HepG2 (cell line): ENCODE results near the gene DLL3. TPM values are rescaled to one million over a fixed set of nuclear protein-coding genes. Genes with fewer than 3 reads are reported as not detected.

Experiments used
- EED ChIP-seq: sonication (generic); formaldehyde crosslinking; IDR thresholded peaks from 2 replicates; pipeline ENCODE4 v1.5.0; 2020; ENCODE audit warnings: mild to moderate bottlenecking, missing genetic modification reagents
- ETV6 ChIP-seq: sonication (generic); formaldehyde crosslinking; conservative IDR thresholded peaks from 2 replicates; pipeline ENCODE4 v1.4.0; 2020; ENCODE audit warnings: missing genetic modification reagents
- FLYWCH1 ChIP-seq: sonication (generic); formaldehyde crosslinking; IDR thresholded peaks from 2 replicates; pipeline ENCODE4 v1.8.1; 2023; ENCODE audit warnings: mild to moderate bottlenecking, missing genetic modification reagents
- NR1H2 ChIP-seq: sonication (generic); formaldehyde crosslinking; IDR thresholded peaks from 2 replicates; pipeline ENCODE4 v1.8.1; 2022; ENCODE audit warnings: low read depth, missing genetic modification reagents, borderline replicate concordance
- NRL ChIP-seq: sonication (generic); formaldehyde crosslinking; IDR thresholded peaks from 2 replicates; pipeline ENCODE4 v1.5.0; 2020; ENCODE audit warnings: missing genetic modification reagents, mild to moderate bottlenecking, moderate library complexity, borderline replicate concordance
- PPARG ChIP-seq: conservative IDR thresholded peaks from 2 replicates; pipeline ENCODE4 v1.6.1; 2016; ENCODE audit warnings: missing biosample characterization, missing genetic modification reagents
- PRDM15 ChIP-seq: sonication (generic); formaldehyde crosslinking; IDR thresholded peaks from 2 replicates; pipeline ENCODE4 v1.4.0; 2020; ENCODE audit warnings: missing genetic modification reagents
- STAG1 ChIP-seq: sonication (generic); formaldehyde crosslinking; IDR thresholded peaks from 2 replicates; pipeline ENCODE4 v1.4.0; 2020; ENCODE audit warnings: missing genetic modification reagents
- ZFP36L2 ChIP-seq: sonication (generic); formaldehyde crosslinking; IDR thresholded peaks from 2 replicates; pipeline ENCODE4 v1.4.0; 2020; ENCODE audit warnings: missing genetic modification reagents
- ZKSCAN1 ChIP-seq: fragments of 150-350 bp; IDR thresholded peaks from 2 replicates; pipeline ENCODE4 v1.6.1; 2014; ENCODE audit warnings: low read length
- ZKSCAN5 ChIP-seq: sonication (generic); formaldehyde crosslinking; IDR thresholded peaks from 2 replicates; pipeline ENCODE4 v1.5.1; 2020; ENCODE audit warnings: mild to moderate bottlenecking, missing genetic modification reagents
- ZNF274 ChIP-seq: sonication (generic); formaldehyde crosslinking; IDR thresholded peaks from 2 replicates; pipeline ENCODE4 v1.5.1; 2020; ENCODE audit warnings: mild to moderate bottlenecking, missing genetic modification reagents
- ZNF3 ChIP-seq: IDR thresholded peaks from 2 replicates; pipeline ENCODE4 v1.7.0; 2017; ENCODE audit warnings: inconsistent platforms
- ZNF460 ChIP-seq: sonication (generic); formaldehyde crosslinking; IDR thresholded peaks from 2 replicates; pipeline ENCODE4 v1.5.1; 2020; ENCODE audit warnings: missing genetic modification reagents, mild to moderate bottlenecking, borderline replicate concordance
- ZNF569 ChIP-seq: sonication (generic); formaldehyde crosslinking; IDR thresholded peaks from 2 replicates; pipeline ENCODE4 v1.5.0; 2020; ENCODE audit warnings: mild to moderate bottlenecking, missing genetic modification reagents, moderate library complexity, borderline replicate concordance
- ZNF660 ChIP-seq: sonication (generic); formaldehyde crosslinking; IDR thresholded peaks from 2 replicates; pipeline ENCODE4 v1.5.1; 2020; ENCODE audit warnings: mild to moderate bottlenecking, low read depth, missing genetic modification reagents, borderline replicate concordance
- ZNF678 ChIP-seq: sonication (generic); formaldehyde crosslinking; IDR thresholded peaks from 2 replicates; pipeline ENCODE4 v1.4.0; 2020; ENCODE audit warnings: mild to moderate bottlenecking, missing genetic modification reagents
- ZSCAN25 ChIP-seq: sonication (generic); formaldehyde crosslinking; IDR thresholded peaks from 2 replicates; pipeline ENCODE4 v1.8.0; 2022; ENCODE audit warnings: mild to moderate bottlenecking, missing genetic modification reagents
- ZSCAN9 ChIP-seq: IDR thresholded peaks from 2 replicates; pipeline ENCODE4 v1.6.1; 2016; ENCODE audit warnings: borderline replicate concordance
- polyA plus RNA-seq, 8 experiments: library from polyadenylated mRNA; depleted of rRNA in 3 of 8; stranded (reverse) in 7 of 8; unstranded in 1 of 8; fragments of >200 nt; fragmentation: Illumina TruSeq in 4 of 8; extraction: Trizol in 4 of 8; gene quantifications; 2 replicates each; pipeline versions ENCODE4 v1.2.1 to v1.2.3, GENCODE V29; 2011 to 2016; ENCODE audit warnings: low read depth in 4 of 8, missing spikeins in 1 of 8, mixed read lengths in 1 of 8; ENCODE audit not compliant: insufficient read depth in 1 of 8
- total RNA-seq, 5 experiments: library from RNA; depleted of rRNA; stranded (reverse); fragments of >200 nt; fragmentation: Illumina TruSeq; extraction: Trizol; gene quantifications; 2 replicates each; pipeline ENCODE4 v1.2.3, GENCODE V29; 2016; ENCODE audit warnings: low read depth in 1 of 5
- TF ChIP-seq, protein P1 (sequence below): sonication (generic); formaldehyde crosslinking; IDR thresholded peaks from 2 replicates; pipeline ENCODE4 v1.5.0; 2020; ENCODE audit warnings: mild to moderate bottlenecking, low read depth, missing genetic modification reagents, borderline replicate concordance
- TF ChIP-seq, protein P2 (sequence below): sonication (generic); formaldehyde crosslinking; IDR thresholded peaks from 2 replicates; pipeline ENCODE4 v1.4.0; 2020; ENCODE audit warnings: missing genetic modification reagents, mild to moderate bottlenecking, borderline replicate concordance
- TF ChIP-seq, protein P3 (sequence below): IDR thresholded peaks from 2 replicates; pipeline ENCODE4 v1.6.1; 2016; ENCODE audit warnings: missing compliant biosample characterization, missing genetic modification reagents, borderline replicate concordance

The DLL3 gene
- total and polyA plus RNA-seq, 2 of the 13 experiments (the other 11 are each of a cell fraction or from before 2014, with no cell fraction given), result 0.35 to 0.55 TPM

- TF ChIP-seq, protein P1, sequence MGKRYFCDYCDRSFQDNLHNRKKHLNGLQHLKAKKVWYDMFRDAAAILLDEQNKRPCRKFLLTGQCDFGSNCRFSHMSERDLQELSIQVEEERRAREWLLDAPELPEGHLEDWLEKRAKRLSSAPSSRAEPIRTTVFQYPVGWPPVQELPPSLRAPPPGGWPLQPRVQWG, result no peak
- TF ChIP-seq ZNF678 (CRISPR knock-in tag) (no peak), ETV6 (CRISPR knock-in tag) (no peak), ZNF3 (CRISPR knock-in tag) (no peak), ZKSCAN5 (CRISPR knock-in tag) (no peak), ZSCAN25 (CRISPR knock-in tag) (no peak), ZSCAN9 (CRISPR knock-in tag) (0 out of 2 replicates have a peak, but pooled peaks have one; percentile 24), NRL (CRISPR knock-in tag) (no peak), STAG1 (peak; percentile 66), FLYWCH1 (CRISPR knock-in tag) (no peak), ZKSCAN1 (no peak), PPARG (CRISPR knock-in tag) (no peak), NR1H2 (CRISPR knock-in tag) (no peak), ZNF274 (CRISPR knock-in tag) (no peak), ZNF460 (CRISPR knock-in tag) (no peak), PRDM15 (CRISPR knock-in tag) (no peak), ZFP36L2 (CRISPR knock-in tag) (no peak), ZNF569 (CRISPR knock-in tag) (no peak), EED (no peak), ZNF660 (CRISPR knock-in tag) (no peak)
- TF ChIP-seq, protein P2, sequence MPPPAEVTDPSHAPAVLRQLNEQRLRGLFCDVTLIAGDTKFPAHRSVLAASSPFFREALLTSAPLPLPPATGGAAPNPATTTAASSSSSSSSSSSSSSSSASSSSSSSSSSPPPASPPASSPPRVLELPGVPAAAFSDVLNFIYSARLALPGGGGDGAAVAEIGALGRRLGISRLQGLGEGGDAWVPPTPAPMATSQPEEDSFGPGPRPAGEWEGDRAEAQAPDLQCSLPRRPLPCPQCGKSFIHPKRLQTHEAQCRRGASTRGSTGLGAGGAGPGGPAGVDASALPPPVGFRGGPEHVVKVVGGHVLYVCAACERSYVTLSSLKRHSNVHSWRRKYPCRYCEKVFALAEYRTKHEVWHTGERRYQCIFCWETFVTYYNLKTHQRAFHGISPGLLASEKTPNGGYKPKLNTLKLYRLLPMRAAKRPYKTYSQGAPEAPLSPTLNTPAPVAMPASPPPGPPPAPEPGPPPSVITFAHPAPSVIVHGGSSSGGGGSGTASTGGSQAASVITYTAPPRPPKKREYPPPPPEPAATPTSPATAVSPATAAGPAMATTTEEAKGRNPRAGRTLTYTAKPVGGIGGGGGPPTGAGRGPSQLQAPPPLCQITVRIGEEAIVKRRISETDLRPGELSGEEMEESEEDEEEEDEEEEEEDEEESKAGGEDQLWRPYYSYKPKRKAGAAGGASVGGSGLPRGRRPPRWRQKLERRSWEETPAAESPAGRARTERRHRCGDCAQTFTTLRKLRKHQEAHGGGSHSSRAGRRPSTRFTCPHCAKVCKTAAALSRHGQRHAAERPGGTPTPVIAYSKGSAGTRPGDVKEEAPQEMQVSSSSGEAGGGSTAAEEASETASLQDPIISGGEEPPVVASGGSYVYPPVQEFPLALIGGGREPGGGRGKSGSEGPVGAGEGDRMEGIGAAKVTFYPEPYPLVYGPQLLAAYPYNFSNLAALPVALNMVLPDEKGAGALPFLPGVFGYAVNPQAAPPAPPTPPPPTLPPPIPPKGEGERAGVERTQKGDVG (CRISPR knock-in tag), result no peak
- TF ChIP-seq, protein P3, sequence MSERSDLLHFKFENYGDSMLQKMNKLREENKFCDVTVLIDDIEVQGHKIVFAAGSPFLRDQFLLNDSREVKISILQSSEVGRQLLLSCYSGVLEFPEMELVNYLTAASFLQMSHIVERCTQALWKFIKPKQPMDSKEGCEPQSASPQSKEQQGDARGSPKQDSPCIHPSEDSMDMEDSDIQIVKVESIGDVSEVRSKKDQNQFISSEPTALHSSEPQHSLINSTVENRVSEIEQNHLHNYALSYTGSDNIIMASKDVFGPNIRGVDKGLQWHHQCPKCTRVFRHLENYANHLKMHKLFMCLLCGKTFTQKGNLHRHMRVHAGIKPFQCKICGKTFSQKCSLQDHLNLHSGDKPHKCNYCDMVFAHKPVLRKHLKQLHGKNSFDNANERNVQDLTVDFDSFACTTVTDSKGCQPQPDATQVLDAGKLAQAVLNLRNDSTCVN (CRISPR knock-in tag), result no peak
Observed at GRCh38 chr19:39497996-39498797, 550 bp upstream of the DLL3 start (continued).
